A549 (cell line): Measurements from ENCODE around the gene AMELY. TPM values are rescaled to one million over a fixed set of nuclear protein-coding genes. Genes with fewer than 3 reads are reported as not detected.
"Not testable (repeated sequence)": the region's sequence is repeated elsewhere in the genome, so short reads cannot be mapped to it uniquely, and the experiment has no call there.

Source experiments
- ATAC-seq, 2 experiments: fragments of 200-7000 bp in 1 of 2; fragments of >200 bp in 1 of 2; cut with Nextera tagmentation in 1 of 2; cut with Tn5 transposase in 1 of 2; 3 replicates each; pipeline versions ENCODE4 v1.8.0 to v1.9.1; 2018 to 2020; ENCODE audit warnings: mild to moderate bottlenecking in 1 of 2, moderate library complexity in 1 of 2
- CTCF ChIA-PET: fragments of 300-600 bp; sonication (Branson Sonifier 250); formaldehyde crosslinking; extraction: SDS; loops from one replicate; lab custom pipeline; 2021; ENCODE audit warnings: antibody characterized with exemption, inconsistent platforms; lab: Yijun Ruan, JAX
- POLR2A ChIA-PET: fragments of 350-600 bp; formaldehyde crosslinking; extraction: SDS; loops from one replicate; lab custom pipeline; 2021; ENCODE audit warnings: antibody characterized with exemption, inconsistent platforms; lab: Yijun Ruan, JAX
- DNase-seq, 2 experiments: peaks; one replicate each; pipeline versions ENCODE4 v3.0.0 to v3.0.0-alpha.2; 2011 to 2016; ENCODE audit warnings: low read depth in 1 of 2, low spot score in 1 of 2
- FAIRE-seq: peaks from 2 replicates; lab custom pipeline; 2011; peaks lifted over from hg19 to GRCh38; lab: Jason Lieb, UNC
- H3K27ac ChIP-seq, 2 experiments: fragments of >200 bp; sonication (Bioruptor Twin); formaldehyde crosslinking; 3 replicates each; pipeline ENCODE4 v1.5.1; 2016 to 2017
- H3K4me1 ChIP-seq: fragments of >200 bp; sonication (Bioruptor Twin); formaldehyde crosslinking; 3 replicates; pipeline ENCODE4 v1.6.1; 2016
- H3K4me2 ChIP-seq: fragments of >200 bp; sonication (Bioruptor Twin); formaldehyde crosslinking; 3 replicates; pipeline ENCODE4 v1.6.1; 2016
- H3K4me3 ChIP-seq: fragments of >200 bp; sonication (Bioruptor Twin); formaldehyde crosslinking; 3 replicates; pipeline ENCODE4 v1.5.1; 2016
- H3K9me3 ChIP-seq: fragments of >200 bp; sonication (Bioruptor Twin); formaldehyde crosslinking; 3 replicates; pipeline ENCODE4 v1.6.1; 2016
- CHD2 ChIP-seq: fragments of 150-350 bp; IDR thresholded peaks from 2 replicates; pipeline ENCODE4 v1.6.1; 2014; ENCODE audit warnings: low read length; ENCODE audit not compliant: partially characterized antibody
- EHF ChIP-seq: fragments of 250-450 bp; sonication (Bioruptor Pico); IDR thresholded peaks from 2 replicates; pipeline ENCODE4 v1.5.0; 2020; ENCODE audit warnings: mild to moderate bottlenecking
- EP300 ChIP-seq, 2 experiments: fragments of >200 bp; sonication (Bioruptor Twin); formaldehyde crosslinking; IDR thresholded peaks; 2 replicates in 1 of 2; 3 replicates in 1 of 2; pipeline ENCODE4 v1.6.1; 2016 to 2017
- ESRRA ChIP-seq: fragments of 150-350 bp; IDR thresholded peaks from 2 replicates; pipeline ENCODE4 v1.6.1; 2014; ENCODE audit warnings: mild to moderate bottlenecking, low read length, borderline replicate concordance
- FOXS1 ChIP-seq: fragments of 250-450 bp; sonication (Bioruptor Pico); IDR thresholded peaks from 2 replicates; pipeline ENCODE4 v1.5.0; 2020; ENCODE audit warnings: mild to moderate bottlenecking, moderate library complexity
- GATA3 ChIP-seq: IDR thresholded peaks from 2 replicates; pipeline ENCODE4 v1.6.1; 2012; ENCODE audit warnings: borderline replicate concordance
- HEYL ChIP-seq: fragments of 250-450 bp; sonication (Bioruptor Pico); IDR thresholded peaks from 2 replicates; pipeline ENCODE4 v1.8.0; 2021; ENCODE audit warnings: mild to moderate bottlenecking, moderate library complexity
- JUN ChIP-seq, 2 experiments: fragments of >200 bp; sonication (Bioruptor Twin); formaldehyde crosslinking; IDR thresholded peaks; 2 replicates in 1 of 2; 3 replicates in 1 of 2; pipeline ENCODE4 v1.6.1; 2016 to 2017
- JUNB ChIP-seq: fragments of >200 bp; sonication (Bioruptor Twin); formaldehyde crosslinking; IDR thresholded peaks from 2 replicates; pipeline ENCODE4 v1.6.1; 2016
- KDM1A ChIP-seq: fragments of 200-600 bp; sonication (generic); IDR thresholded peaks from 2 replicates; pipeline ENCODE4 v1.6.1; 2016; ENCODE audit warnings: low read depth, mild to moderate bottlenecking
- MAFK ChIP-seq: fragments of 450-650 bp; IDR thresholded peaks from 2 replicates; pipeline ENCODE4 v1.6.1; 2014; ENCODE audit not compliant: partially characterized antibody
- POLR2A ChIP-seq: IDR thresholded peaks from 2 replicates; pipeline ENCODE4 v1.6.1; 2012; ENCODE audit warnings: mild to moderate bottlenecking, low read length
- RCOR1 ChIP-seq: fragments of 150-350 bp; IDR thresholded peaks from 2 replicates; pipeline ENCODE4 v1.6.1; 2014; ENCODE audit warnings: antibody characterized with exemption, low read length, low read depth
- RFX5 ChIP-seq: fragments of 450-650 bp; IDR thresholded peaks from 2 replicates; pipeline ENCODE4 v1.7.1; 2014; ENCODE audit warnings: antibody characterized with exemption, mild to moderate bottlenecking, moderate library complexity
- SREBF2 ChIP-seq: fragments of 450-650 bp; IDR thresholded peaks from 2 replicates; pipeline ENCODE4 v1.6.1; 2014; ENCODE audit warnings: mild to moderate bottlenecking, moderate library complexity
- ZFP36 ChIP-seq: fragments of 450-650 bp; IDR thresholded peaks from 2 replicates; pipeline ENCODE4 v1.6.1; 2014; ENCODE audit warnings: borderline replicate concordance; ENCODE audit not compliant: partially characterized antibody
- ZNF302 ChIP-seq: fragments of 250-450 bp; sonication (Bioruptor Pico); IDR thresholded peaks from 2 replicates; pipeline ENCODE4 v1.9.0; 2021; ENCODE audit warnings: inconsistent platforms, mild to moderate bottlenecking, moderate library complexity
- ZSCAN20 ChIP-seq: fragments of 250-450 bp; sonication (Bioruptor Pico); IDR thresholded peaks from 2 replicates; pipeline ENCODE4 v1.8.0; 2022; ENCODE audit warnings: mild to moderate bottlenecking, moderate library complexity
- WGBS: methylation state at CpG from one replicate; pipeline ENCODE4 v1.1.6; 2017; ENCODE audit errors: missing lambda C conversion rate; 5-methylcytosine and 5-hydroxymethylcytosine counted together
- polyA plus RNA-seq, 4 experiments: library from polyadenylated mRNA; depleted of rRNA in 3 of 4; stranded (reverse); fragments of >200 nt; fragmentation: RNase III in 1 of 4; extraction: RNeasy Plus Mini Kit Qiagen cat#74134 plus additional on column Dnase treatment in 1 of 4; gene quantifications; 2 replicates in 3 of 4; 3 replicates in 1 of 4; pipeline ENCODE4 v1.2.3, GENCODE V29; 2011 to 2017
- TF ChIP-seq, protein P1 (sequence below): IDR thresholded peaks from 2 replicates; pipeline ENCODE4 v1.6.1; 2012
- TF ChIP-seq, protein P2 (sequence below): IDR thresholded peaks from 2 replicates; pipeline ENCODE4 v1.6.1; 2012
- TF ChIP-seq, protein P3 (sequence below): fragments of >200 bp; sonication (Bioruptor Twin); formaldehyde crosslinking; IDR thresholded peaks from 3 replicates; pipeline ENCODE4 v1.5.1; 2016
- TF ChIP-seq, protein P4 (sequence below): fragments of 150-350 bp; IDR thresholded peaks from 2 replicates; pipeline ENCODE4 v1.6.1; 2014; ENCODE audit warnings: low read depth, mild to moderate bottlenecking, low read length

The AMELY gene
- polyA plus RNA-seq, 2 of the 4 experiments (the other 2 are of a cell fraction) = not detected

DNA sequence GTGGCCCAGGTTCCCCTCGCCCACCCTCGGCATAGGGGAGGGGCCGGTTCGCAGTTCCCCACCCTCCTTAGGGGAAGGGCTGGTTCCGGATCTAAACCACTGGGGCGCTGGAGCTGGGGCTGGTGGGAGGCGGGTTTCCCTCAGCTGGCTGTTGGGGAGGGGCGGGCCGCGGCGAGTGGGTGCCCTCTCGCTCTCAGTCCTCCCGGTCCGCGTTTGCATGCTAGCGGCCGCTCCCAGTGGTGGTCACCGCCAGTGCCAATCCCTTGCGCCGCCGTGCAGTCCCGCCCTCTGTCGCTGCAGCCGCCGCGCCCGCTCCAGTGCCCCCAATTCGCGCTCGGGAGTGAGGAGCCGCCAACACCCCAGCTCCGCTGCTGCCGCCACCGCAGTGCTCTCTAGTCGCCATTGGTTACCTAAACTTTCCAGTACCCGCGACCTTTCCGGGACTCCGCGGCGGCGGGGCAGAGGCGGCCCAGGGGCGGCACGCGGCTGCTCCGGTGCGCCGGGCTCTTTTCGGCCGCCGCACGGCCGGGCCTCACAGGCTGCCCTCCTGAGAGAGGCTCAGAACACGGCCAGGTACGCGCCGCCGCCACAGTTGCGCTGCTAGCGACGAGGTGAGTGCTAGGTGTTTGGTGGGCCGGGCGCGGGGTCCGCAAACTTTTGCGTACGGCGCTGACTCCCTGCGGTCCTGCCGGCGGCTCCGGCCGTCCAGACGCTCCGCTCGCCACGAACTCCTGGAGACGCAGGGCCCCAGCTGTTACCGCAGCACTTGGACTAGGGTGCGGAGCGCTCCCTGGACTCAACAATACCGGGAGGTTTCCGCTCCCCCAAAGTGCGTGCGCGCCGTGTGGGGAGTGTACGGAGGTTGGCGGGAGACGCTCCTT lies 940 bp downstream of the AMELY start, which contains the start of gene TBL1Y:
TBL1Y (plus strand) TSS at position 326 of the 881 bp plus-strand sequence. CDS start 114,388 bp downstream, outside the sequence.
- TF ChIP-seq ZNF302 (CRISPR knock-in tag) = no peak
- peak within 1 kb of the TSS; percentile 56 for H3K4me2 ChIP-seq
- ATAC-seq (peak; percentile 50 to 77; a peak in 5 of 6 replicates), DNase-seq (no peak), FAIRE-seq (no peak)
- H3K4me3 ChIP-seq = peak within 1 kb of the TSS; percentile 29; the same call in 2 of the 3 replicates
- ChIA-PET POLR2A (no interaction called here), CTCF (no interaction called here)
- no peaks in the 10 kb centered on the region for H3K9me3 ChIP-seq
- no peak within 1 kb of the TSS for H3K27ac ChIP-seq
- H3K4me1 ChIP-seq = no peaks in the 10 kb centered on the region
- WGBS = 0% methylated on average over 2 of the region's 91 CpGs

DNA sequence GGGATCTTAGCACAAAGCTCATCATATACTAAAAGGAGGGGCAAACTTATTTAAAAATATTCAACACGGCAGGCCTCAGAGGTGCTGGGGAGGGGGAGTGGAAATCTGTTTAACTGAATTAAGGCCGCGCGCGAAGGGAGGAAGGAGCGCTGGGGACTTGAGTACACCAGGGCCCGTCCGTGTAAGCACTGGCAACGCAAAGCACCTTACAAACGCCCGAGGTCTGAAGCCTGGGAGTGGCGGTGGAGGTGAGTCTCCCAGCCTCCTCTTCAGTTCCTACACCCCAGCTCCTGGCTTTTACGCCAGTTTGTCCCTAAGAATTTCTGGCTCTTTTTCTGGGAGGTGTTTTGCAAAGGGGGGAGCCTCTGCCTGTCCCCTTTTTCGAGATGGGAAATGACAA lies 1.7 kb downstream of the AMELY start:
- H3K4me3 ChIP-seq = no peak overlapping the region; the same call in 2 of the 3 replicates
- POLR2A ChIA-PET = no interaction called here
- no peak for FAIRE-seq

DNA sequence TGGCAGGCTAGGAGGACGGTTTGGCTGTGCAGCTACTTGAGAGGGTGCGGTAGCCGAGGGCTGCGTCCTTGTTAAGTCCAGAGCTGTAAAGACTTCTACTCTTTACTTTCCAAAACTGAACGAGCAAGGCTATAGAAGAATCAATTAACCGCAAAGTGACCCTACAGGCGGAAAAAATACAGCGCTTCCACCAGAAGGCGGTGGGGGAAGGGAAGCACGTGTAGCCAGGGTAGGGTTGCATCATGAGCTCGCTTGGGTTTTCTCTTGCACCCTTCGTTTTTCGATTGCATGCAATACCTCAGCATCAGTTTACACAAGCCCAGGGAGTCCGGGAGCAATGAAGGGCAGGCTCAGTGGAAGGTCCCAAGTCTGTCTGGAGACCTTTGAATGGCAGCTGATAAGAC lies 2.4 kb downstream of the AMELY start:
- DNase-seq (no peak), FAIRE-seq (no peak), ATAC-seq (no peak)
- no peak overlapping the region for H3K4me3 ChIP-seq
- WGBS = 1% methylated on average over 10 of the region's 14 CpGs
- no peaks in the 10 kb centered on the region for H3K4me1 ChIP-seq
- no peak for TF ChIP-seq HEYL
- no peak for TF ChIP-seq MAFK
- POLR2A ChIA-PET = no interaction called here
- 0 out of 3 replicates have a peak overlapping the region, but pooled peaks have one; percentile 12 for H3K4me2 ChIP-seq
- CTCF ChIA-PET = no interaction called here
- no peak overlapping the region for H3K27ac ChIP-seq
- no peaks in the 10 kb centered on the region for H3K9me3 ChIP-seq

More for the DNA sequence above, 1.7 kb downstream of the AMELY start:
- Histone ChIP-seq H3K4me2 (peak overlapping the region; percentile 56), H3K9me3 (no peaks in the 10 kb centered on the region), H3K27ac (no peak overlapping the region)
- CTCF ChIA-PET = no interaction called here
- DNase-seq = no peak
- 0% methylated on average over 4 of the region's 14 CpGs for WGBS
- no peak for TF ChIP-seq KDM1A
- TF ChIP-seq, all 56 proteins: peak for 0
- no peaks in the 10 kb centered on the region for H3K4me1 ChIP-seq
- 0 out of 6 replicates have a peak, but pooled peaks of 1 of the 2 experiments have one; percentile 36 for ATAC-seq

DNA sequence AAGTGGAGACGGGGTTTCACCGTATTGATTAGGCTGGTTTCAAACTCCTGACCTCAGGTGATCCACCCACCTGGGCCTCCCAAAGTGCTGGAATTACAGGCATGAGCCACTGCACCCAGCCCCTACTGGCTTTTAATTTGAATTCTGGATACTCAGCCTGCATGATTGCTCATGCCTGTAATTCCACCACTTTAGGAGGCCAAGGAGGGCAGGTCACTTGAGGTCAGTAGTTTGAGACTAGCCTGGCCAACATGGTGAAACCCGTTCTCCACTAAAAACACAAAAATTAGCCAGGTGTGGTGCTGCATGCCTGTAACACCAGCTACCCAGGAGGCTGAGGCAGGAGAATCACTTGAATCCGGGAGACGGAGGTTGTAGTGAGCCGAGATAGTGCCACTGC lies 3.5 kb downstream of the AMELY start:
- H3K4me1 ChIP-seq, FAIRE-seq, H3K9me3 ChIP-seq, H3K4me2 ChIP-seq, H3K4me3 ChIP-seq, CTCF ChIA-PET, DNase-seq, ATAC-seq, H3K27ac ChIP-seq, POLR2A ChIA-PET: not testable (repeated sequence)
- 60% methylated on average over 3 of the region's 6 CpGs for WGBS

DNA sequence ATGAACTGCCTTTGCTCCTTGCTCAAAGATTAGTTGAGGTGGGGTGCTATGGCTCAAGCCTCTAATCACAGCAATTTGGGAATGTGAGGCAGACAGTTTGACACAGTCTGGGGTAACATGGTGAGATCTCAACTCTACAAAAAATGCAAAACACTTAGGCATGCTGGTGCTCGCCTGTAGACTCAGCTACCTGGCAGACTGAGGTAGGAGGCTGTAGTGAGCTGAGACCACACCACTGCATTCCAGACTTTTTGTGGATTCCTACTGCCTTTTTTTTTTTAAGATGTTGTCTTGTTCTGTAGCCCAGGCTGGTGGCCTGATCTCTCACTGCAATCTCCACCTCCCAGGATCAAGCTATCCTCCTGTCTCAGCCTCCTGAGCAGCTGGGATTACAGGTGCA lies 4.0 kb downstream of the AMELY start:
- ChIA-PET CTCF (no interaction called here), POLR2A (no interaction called here)
- no peak for ATAC-seq
- no peak for DNase-seq
- Histone ChIP-seq H3K4me2 (no peak overlapping the region), H3K4me3 (no peak overlapping the region), H3K9me3 (no peaks in the 10 kb centered on the region), H3K27ac (no peak overlapping the region), H3K4me1 (no peaks in the 10 kb centered on the region)
- WGBS = 0% methylated on average over 1 of the region's 1 CpG
- TF ChIP-seq RFX5 (no peak), EHF (CRISPR knock-in tag) (no peak), JUNB (no peak), ZSCAN20 (no peak), POLR2A (no peak), GATA3 (no peak), ZFP36 (no peak), SREBF2 (no peak), FOXS1 (CRISPR knock-in tag) (no peak), JUN (IDR thresholded peaks at IDR 0.05) (no peak), CHD2 (no peak), EP300 (IDR thresholded peaks at IDR 0.05) (no peak), RCOR1 (no peak), ESRRA (no peak), ZNF302 (CRISPR knock-in tag) (no peak), KDM1A (no peak)
- TF ChIP-seq, protein P1, sequence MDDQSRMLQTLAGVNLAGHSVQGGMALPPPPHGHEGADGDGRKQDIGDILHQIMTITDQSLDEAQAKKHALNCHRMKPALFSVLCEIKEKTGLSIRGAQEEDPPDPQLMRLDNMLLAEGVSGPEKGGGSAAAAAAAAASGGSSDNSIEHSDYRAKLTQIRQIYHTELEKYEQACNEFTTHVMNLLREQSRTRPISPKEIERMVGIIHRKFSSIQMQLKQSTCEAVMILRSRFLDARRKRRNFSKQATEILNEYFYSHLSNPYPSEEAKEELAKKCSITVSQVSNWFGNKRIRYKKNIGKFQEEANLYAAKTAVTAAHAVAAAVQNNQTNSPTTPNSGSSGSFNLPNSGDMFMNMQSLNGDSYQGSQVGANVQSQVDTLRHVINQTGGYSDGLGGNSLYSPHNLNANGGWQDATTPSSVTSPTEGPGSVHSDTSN = no peak
- TF ChIP-seq, protein P2, sequence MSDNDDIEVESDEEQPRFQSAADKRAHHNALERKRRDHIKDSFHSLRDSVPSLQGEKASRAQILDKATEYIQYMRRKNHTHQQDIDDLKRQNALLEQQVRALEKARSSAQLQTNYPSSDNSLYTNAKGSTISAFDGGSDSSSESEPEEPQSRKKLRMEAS = no peak
- TF ChIP-seq, protein P3, sequence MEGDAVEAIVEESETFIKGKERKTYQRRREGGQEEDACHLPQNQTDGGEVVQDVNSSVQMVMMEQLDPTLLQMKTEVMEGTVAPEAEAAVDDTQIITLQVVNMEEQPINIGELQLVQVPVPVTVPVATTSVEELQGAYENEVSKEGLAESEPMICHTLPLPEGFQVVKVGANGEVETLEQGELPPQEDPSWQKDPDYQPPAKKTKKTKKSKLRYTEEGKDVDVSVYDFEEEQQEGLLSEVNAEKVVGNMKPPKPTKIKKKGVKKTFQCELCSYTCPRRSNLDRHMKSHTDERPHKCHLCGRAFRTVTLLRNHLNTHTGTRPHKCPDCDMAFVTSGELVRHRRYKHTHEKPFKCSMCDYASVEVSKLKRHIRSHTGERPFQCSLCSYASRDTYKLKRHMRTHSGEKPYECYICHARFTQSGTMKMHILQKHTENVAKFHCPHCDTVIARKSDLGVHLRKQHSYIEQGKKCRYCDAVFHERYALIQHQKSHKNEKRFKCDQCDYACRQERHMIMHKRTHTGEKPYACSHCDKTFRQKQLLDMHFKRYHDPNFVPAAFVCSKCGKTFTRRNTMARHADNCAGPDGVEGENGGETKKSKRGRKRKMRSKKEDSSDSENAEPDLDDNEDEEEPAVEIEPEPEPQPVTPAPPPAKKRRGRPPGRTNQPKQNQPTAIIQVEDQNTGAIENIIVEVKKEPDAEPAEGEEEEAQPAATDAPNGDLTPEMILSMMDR = no peak
- TF ChIP-seq, protein P4, sequence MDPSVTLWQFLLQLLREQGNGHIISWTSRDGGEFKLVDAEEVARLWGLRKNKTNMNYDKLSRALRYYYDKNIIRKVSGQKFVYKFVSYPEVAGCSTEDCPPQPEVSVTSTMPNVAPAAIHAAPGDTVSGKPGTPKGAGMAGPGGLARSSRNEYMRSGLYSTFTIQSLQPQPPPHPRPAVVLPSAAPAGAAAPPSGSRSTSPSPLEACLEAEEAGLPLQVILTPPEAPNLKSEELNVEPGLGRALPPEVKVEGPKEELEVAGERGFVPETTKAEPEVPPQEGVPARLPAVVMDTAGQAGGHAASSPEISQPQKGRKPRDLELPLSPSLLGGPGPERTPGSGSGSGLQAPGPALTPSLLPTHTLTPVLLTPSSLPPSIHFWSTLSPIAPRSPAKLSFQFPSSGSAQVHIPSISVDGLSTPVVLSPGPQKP = no peak
- no peak for FAIRE-seq
